Progenitor cell of endocrine pancreas (in vitro differentiated cells): ENCODE data around the gene PUS3. TPM values are rescaled to one million over a fixed set of nuclear protein-coding genes. Genes with fewer than 3 reads are reported as not detected.

ENCODE experiments used
- DNase-seq: peaks from one replicate; pipeline ENCODE4 v3.0.0; 2021; ENCODE audit warnings: low spot score; ENCODE audit not compliant: unreplicated experiment
- H3K27ac Mint-ChIP-seq: 2 replicates; pipeline ENCODE4 v1.8.0; 2021; ENCODE audit warnings: mild to moderate bottlenecking, moderate library complexity, mixed read lengths
- H3K27me3 Mint-ChIP-seq: 2 replicates; pipeline ENCODE4 v1.8.0; 2021; ENCODE audit warnings: mixed read lengths
- H3K36me3 Mint-ChIP-seq: 2 replicates; pipeline ENCODE4 v1.8.0; 2022; ENCODE audit warnings: mixed read lengths; ENCODE audit not compliant: insufficient read depth
- H3K4me1 Mint-ChIP-seq: 2 replicates; pipeline ENCODE4 v1.8.0; 2021; ENCODE audit warnings: low read depth, mixed read lengths
- H3K4me3 Mint-ChIP-seq: 2 replicates; pipeline ENCODE4 v1.8.0; 2021; ENCODE audit warnings: low read depth, mild to moderate bottlenecking, moderate library complexity, mixed read lengths
- H3K9me3 Mint-ChIP-seq: 2 replicates; pipeline ENCODE4 v1.8.0; 2021; ENCODE audit warnings: low read depth, mixed read lengths
- CTCF ChIP-seq: fragments of 200-600 bp; sonication (generic); IDR thresholded peaks from one replicate; pipeline ENCODE4 v1.5.0; 2021; ENCODE audit warnings: antibody characterized with exemption, mild to moderate bottlenecking; ENCODE audit not compliant: unreplicated experiment
- total RNA-seq: library from RNA; stranded (reverse); gene quantifications from 2 replicates; pipeline ENCODE4 v1.2.1, GENCODE V29; 2021

Gene PUS3
- total RNA-seq, 1 donor from 2014 or later, result 12.4 TPM

- DNase-seq, result no peak
- no peak for TF ChIP-seq CTCF
- peaks cover 5% of the 10 kb centered on the region for H3K4me1 Mint-ChIP-seq
Measured at GRCh38 chr11:125926682-125927081, 23.7 kb upstream of the PUS3 start.

GRCh38 chr11:125925804-125926203, 22.8 kb upstream of the PUS3 start:
- H3K4me1 Mint-ChIP-seq, result peaks cover 3% of the 10 kb centered on the region
- H3K4me3 Mint-ChIP-seq, result no peak overlapping the region
- DNase-seq, result no peak
- peaks cover 6% of the 10 kb centered on the region for H3K27me3 Mint-ChIP-seq
- H3K36me3 Mint-ChIP-seq, result no peaks in the 10 kb centered on the region
- no peaks in the 10 kb centered on the region for H3K9me3 Mint-ChIP-seq
- TF ChIP-seq CTCF, result no peak
- H3K27ac Mint-ChIP-seq, result no peak overlapping the region

More at GRCh38 chr11:125926682-125927081, 23.7 kb upstream of the PUS3 start:
- no peaks in the 10 kb centered on the region for H3K9me3 Mint-ChIP-seq
- H3K27ac Mint-ChIP-seq, result no peak overlapping the region
- peaks cover 6% of the 10 kb centered on the region for H3K27me3 Mint-ChIP-seq
- no peak overlapping the region for H3K4me3 Mint-ChIP-seq
- H3K36me3 Mint-ChIP-seq, result no peaks in the 10 kb centered on the region

GRCh38 chr11:125925247-125925740, 22.3 kb upstream of the PUS3 start:
- no peak for TF ChIP-seq CTCF
- peaks cover 3% of the 10 kb centered on the region for H3K4me1 Mint-ChIP-seq
- H3K9me3 Mint-ChIP-seq, result no peaks in the 10 kb centered on the region
- peaks cover 6% of the 10 kb centered on the region for H3K27me3 Mint-ChIP-seq
- DNase-seq, result no peak
- no peak overlapping the region for H3K27ac Mint-ChIP-seq
- no peak overlapping the region for H3K4me3 Mint-ChIP-seq
- no peaks in the 10 kb centered on the region for H3K36me3 Mint-ChIP-seq

GRCh38 chr11:125924384-125925007, 21.5 kb upstream of the PUS3 start:
- Mint-ChIP-seq H3K36me3 (no peaks in the 10 kb centered on the region), H3K27me3 (peaks cover 6% of the 10 kb centered on the region), H3K4me1 (peaks cover 3% of the 10 kb centered on the region), H3K4me3 (no peak overlapping the region), H3K9me3 (no peaks in the 10 kb centered on the region), H3K27ac (no peak overlapping the region)
- no peak for TF ChIP-seq CTCF
- DNase-seq, result no peak

GRCh38 chr11:125923633-125924032, 20.6 kb upstream of the PUS3 start:
- no peaks in the 10 kb centered on the region for H3K36me3 Mint-ChIP-seq
- no peak for TF ChIP-seq CTCF
- no peak overlapping the region for H3K27ac Mint-ChIP-seq
- no peaks in the 10 kb centered on the region for H3K9me3 Mint-ChIP-seq
- no peak overlapping the region for H3K4me3 Mint-ChIP-seq
- no peak for DNase-seq
- peaks cover 3% of the 10 kb centered on the region for H3K4me1 Mint-ChIP-seq
- peaks cover 8% of the 10 kb centered on the region for H3K27me3 Mint-ChIP-seq
